ENCODE data around the gene MBD6.

The MBD6 gene, protein sequence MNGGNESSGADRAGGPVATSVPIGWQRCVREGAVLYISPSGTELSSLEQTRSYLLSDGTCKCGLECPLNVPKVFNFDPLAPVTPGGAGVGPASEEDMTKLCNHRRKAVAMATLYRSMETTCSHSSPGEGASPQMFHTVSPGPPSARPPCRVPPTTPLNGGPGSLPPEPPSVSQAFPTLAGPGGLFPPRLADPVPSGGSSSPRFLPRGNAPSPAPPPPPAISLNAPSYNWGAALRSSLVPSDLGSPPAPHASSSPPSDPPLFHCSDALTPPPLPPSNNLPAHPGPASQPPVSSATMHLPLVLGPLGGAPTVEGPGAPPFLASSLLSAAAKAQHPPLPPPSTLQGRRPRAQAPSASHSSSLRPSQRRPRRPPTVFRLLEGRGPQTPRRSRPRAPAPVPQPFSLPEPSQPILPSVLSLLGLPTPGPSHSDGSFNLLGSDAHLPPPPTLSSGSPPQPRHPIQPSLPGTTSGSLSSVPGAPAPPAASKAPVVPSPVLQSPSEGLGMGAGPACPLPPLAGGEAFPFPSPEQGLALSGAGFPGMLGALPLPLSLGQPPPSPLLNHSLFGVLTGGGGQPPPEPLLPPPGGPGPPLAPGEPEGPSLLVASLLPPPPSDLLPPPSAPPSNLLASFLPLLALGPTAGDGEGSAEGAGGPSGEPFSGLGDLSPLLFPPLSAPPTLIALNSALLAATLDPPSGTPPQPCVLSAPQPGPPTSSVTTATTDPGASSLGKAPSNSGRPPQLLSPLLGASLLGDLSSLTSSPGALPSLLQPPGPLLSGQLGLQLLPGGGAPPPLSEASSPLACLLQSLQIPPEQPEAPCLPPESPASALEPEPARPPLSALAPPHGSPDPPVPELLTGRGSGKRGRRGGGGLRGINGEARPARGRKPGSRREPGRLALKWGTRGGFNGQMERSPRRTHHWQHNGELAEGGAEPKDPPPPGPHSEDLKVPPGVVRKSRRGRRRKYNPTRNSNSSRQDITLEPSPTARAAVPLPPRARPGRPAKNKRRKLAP

DNA sequence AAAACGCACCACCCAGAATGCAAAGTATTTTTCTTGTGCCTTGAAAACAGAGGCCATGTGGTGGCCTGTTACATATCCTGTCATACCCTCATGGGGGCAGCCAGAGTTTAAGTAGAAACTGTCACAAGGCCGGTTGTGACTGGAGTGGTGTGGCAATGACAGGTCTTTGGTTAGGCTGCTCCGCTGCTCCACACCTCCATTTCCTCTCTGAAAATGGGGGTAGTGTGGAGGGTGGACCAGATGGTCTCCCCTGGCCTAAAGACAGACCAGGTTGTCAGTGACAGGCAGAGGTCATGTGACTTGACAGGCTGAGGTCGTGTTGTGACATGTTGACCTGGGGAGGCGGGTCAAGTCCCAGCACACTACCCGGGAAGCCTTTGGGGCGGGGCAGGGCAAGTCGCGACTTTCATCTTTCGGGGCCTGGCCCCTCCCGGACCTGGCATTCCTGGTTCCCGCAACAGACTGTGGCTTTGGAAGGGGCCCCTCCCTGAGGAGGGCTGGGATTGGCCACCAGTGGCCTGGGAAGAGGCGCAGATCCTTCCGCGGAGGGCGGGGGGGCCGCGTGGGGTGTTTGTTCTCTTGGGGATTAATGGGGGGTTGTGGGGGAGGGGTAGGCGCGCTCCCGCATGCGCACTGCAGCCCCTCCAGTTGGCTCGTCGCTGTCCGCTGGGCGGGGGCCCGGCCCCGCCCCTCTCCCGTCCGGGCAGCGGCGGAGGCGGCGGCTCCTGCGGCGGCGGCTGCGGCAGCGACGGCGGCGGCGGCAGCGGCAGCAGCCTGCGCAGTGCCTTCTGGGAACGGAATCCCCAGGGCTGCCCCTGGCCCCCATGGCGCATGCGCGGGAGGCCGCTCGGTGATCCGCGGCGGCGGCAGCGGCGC, at the start of gene MBD6:
MBD6 (plus strand) TSS at position 814 of the 876 bp plus-strand sequence. CDS start 1,480 bp downstream, outside the sequence.
- H3K27ac ChIP-seq (ENCODE audit: low read length) = peak within 1 kb of the TSS; percentile 99
- H3K4me1 ChIP-seq (ENCODE audit: control insufficient read depth in 1 of 2, insufficient read depth in 2 of 2, low read length in 2 of 2) = peaks cover 36 to 52% of the 10 kb centered on the region in 2 donors
- H3K27me3 ChIP-seq (ENCODE audit: low read depth, low read length) = no peaks in the 10 kb centered on the region

DNA sequence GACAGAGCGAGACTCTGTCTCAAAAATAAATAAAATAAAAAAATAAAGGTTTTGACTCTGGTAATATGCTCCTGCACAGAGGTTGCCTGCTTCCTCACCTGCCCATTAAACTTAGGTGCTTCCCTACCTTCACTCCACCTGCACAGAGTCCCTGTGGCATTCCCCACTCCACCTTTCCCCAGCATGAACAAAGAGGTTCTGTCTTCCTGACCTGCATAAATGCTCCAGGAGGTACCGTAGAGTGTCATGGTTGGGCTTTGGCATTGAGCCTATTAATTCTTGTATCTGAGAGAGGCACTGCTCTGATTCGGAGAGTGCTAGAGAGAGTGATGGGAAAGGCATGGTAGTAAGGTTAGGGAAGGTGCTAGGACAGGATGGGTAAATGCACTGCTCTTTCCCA, 49.2 kb upstream of the MBD6 start:
- Histone ChIP-seq H3K27me3 (ENCODE audit: low read depth, low read length) (peaks cover 4% of the 10 kb centered on the region), H3K36me3 (ENCODE audit: control insufficient read depth in 1 of 2, insufficient read depth in 2 of 2, low read length in 2 of 2) (no peaks in the 10 kb centered on the region), H3K4me1 (ENCODE audit: control insufficient read depth in 1 of 2, insufficient read depth in 2 of 2, low read length in 2 of 2) (peaks cover 0 to 14% of the 10 kb centered on the region in 2 donors), H3K27ac (ENCODE audit: low read length) (no peak overlapping the region), H3K9me3 (ENCODE audit: control insufficient read depth in 1 of 2, low read length in 2 of 2) (no peaks in the 10 kb centered on the region), H3K4me3 (ENCODE audit: low read depth in 1 of 2, low read length in 2 of 2) (no peak overlapping the region)

More for the DNA sequence above, at the start of gene MBD6:
- peaks cover 21 to 52% of the 10 kb centered on the region in 2 donors for H3K36me3 ChIP-seq (ENCODE audit: control insufficient read depth in 1 of 2, insufficient read depth in 2 of 2, low read length in 2 of 2)
- H3K4me3 ChIP-seq (ENCODE audit: low read depth in 1 of 2, low read length in 2 of 2) = peak within 1 kb of the TSS; percentile 71 to 86
- H3K9me3 ChIP-seq (ENCODE audit: control insufficient read depth in 1 of 2, low read length in 2 of 2) = no peaks in the 10 kb centered on the region

DNA sequence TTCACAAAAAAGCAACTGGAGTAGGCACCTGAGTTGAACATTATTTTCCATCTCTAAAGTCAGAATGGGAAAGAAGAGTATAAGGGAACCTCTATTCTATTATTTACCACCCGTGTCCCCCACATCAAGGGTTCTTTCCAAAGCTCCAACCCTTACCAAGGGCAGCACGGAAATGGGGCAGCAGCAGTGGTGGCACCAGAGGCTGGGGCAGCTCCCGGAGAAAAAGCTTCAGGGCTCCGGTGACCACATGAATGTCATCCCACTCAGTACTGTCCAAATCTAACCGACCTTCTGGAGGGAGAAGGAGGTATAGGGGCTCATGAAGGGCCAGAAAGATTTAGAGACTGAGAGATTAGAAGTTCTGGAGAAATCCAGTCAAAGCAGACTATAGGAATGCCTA, 48.7 kb upstream of the MBD6 start:
- H3K27me3 ChIP-seq (ENCODE audit: low read depth, low read length) = peaks cover 4% of the 10 kb centered on the region
- H3K36me3 ChIP-seq (ENCODE audit: control insufficient read depth in 1 of 2, insufficient read depth in 2 of 2, low read length in 2 of 2) = no peaks in the 10 kb centered on the region
- H3K9me3 ChIP-seq (ENCODE audit: control insufficient read depth in 1 of 2, low read length in 2 of 2) = no peaks in the 10 kb centered on the region

DNA sequence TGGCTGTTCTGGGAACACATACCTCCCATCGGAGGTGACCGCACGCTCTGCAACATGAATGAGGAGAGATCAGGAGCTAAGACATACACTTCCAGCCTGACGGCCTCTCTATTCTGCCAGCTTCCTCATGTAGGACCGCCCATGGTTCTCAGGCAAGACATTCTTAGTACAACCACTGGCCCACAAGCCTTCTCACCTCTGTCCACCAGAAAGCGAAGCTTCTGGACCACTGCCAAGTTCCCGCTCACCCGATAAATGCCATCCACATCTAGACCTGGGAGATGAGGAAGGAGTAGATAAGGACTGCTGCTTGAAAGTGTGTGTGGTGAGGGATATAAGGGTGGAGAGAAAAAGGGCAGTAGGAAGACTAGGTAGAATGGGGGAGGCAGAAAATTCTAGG, 48.2 kb upstream of the MBD6 start:
- Histone ChIP-seq H3K27ac (ENCODE audit: low read length) (no peak overlapping the region), H3K9me3 (ENCODE audit: control insufficient read depth in 1 of 2, low read length in 2 of 2) (no peaks in the 10 kb centered on the region), H3K36me3 (ENCODE audit: control insufficient read depth in 1 of 2, insufficient read depth in 2 of 2, low read length in 2 of 2) (no peaks in the 10 kb centered on the region), H3K27me3 (ENCODE audit: low read depth, low read length) (peaks cover 4% of the 10 kb centered on the region), H3K4me3 (ENCODE audit: low read depth in 1 of 2, low read length in 2 of 2) (no peak overlapping the region), H3K4me1 (ENCODE audit: control insufficient read depth in 1 of 2, insufficient read depth in 2 of 2, low read length in 2 of 2) (peaks cover 0 to 14% of the 10 kb centered on the region in 2 donors)

More for the DNA sequence above, 48.7 kb upstream of the MBD6 start:
- H3K4me3 ChIP-seq (ENCODE audit: low read depth in 1 of 2, low read length in 2 of 2) = no peak overlapping the region
- H3K4me1 ChIP-seq (ENCODE audit: control insufficient read depth in 1 of 2, insufficient read depth in 2 of 2, low read length in 2 of 2) = peaks cover 0 to 14% of the 10 kb centered on the region in 2 donors
- H3K27ac ChIP-seq (ENCODE audit: low read length) = no peak overlapping the region

DNA sequence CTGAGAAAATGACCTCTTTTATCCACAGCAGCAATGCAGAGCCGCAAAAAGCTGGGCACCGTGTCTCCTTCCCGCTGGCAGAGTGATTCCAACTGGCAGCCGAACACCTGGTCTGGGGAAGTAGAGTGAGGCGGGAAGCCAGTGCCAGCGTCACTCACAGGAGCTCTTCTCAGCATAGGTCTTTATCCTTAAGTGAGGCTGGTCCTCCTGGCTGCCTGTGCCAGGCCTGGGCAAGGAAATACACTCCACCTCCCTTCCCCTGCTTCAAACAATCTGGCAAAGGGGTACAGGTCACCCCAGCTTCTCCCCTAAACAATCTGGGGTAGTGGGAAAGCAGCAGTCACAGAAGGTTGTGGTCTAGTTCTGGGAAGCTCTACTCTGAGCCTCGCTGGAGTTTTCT, 47.8 kb upstream of the MBD6 start:
- H3K9me3 ChIP-seq (ENCODE audit: control insufficient read depth in 1 of 2, low read length in 2 of 2) = no peaks in the 10 kb centered on the region
- H3K27me3 ChIP-seq (ENCODE audit: low read depth, low read length) = peaks cover 4% of the 10 kb centered on the region
- no peak overlapping the region for H3K27ac ChIP-seq (ENCODE audit: low read length)
- peaks cover 0 to 14% of the 10 kb centered on the region in 2 donors for H3K4me1 ChIP-seq (ENCODE audit: control insufficient read depth in 1 of 2, insufficient read depth in 2 of 2, low read length in 2 of 2)
- peak overlapping the region in 1 of 2 donors; percentile 65 for H3K4me3 ChIP-seq (ENCODE audit: low read depth in 1 of 2, low read length in 2 of 2)
- no peaks in the 10 kb centered on the region for H3K36me3 ChIP-seq (ENCODE audit: control insufficient read depth in 1 of 2, insufficient read depth in 2 of 2, low read length in 2 of 2)

DNA sequence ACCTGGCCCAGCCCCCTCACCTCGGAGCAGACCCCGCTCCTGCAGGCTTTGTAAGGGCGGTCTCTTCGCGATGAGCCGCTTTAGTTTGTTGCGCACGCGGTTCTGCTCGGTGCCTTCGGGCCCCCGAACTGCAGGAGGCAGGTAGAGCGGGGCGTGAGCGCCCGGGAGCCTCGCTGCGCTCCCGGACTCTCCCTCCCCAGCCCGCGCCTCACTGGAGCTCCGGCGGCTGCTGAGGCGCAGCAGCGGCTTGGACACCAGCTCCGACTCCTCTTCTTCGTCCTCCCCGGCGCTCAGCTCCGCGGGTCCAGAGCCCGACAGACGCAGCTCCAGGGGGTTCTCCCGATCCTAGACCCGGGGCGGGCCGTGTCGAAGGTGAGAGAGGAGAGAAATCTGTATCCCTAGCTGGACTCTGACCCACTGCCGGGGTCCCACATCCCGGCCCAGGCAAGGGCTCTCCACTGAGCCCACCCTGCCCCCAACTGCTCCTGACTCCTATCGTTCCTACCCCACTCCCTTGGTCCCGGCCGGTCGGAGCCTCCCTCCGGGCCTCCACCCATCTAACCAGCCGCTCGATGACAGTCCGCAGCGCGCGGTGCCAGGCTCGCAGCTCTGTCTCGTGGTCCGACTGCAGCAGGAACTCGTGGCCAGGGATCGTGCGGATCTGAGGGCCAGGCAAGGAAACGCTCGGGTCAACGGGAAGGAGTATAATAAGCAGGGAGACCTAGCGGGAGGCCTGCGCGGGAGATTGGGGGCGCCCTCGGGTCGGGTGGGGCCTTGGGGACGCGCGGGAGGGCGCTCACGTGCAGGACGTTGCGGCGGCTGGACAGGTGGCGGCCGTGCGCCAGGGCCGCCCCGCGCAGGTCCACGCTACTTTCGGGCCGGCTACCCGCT, 47.1 kb upstream of the MBD6 start:
- Histone ChIP-seq H3K4me1 (ENCODE audit: control insufficient read depth in 1 of 2, insufficient read depth in 2 of 2, low read length in 2 of 2) (peaks cover 0 to 14% of the 10 kb centered on the region in 2 donors), H3K27ac (ENCODE audit: low read length) (no peak overlapping the region), H3K27me3 (ENCODE audit: low read depth, low read length) (peaks cover 4% of the 10 kb centered on the region), H3K36me3 (ENCODE audit: control insufficient read depth in 1 of 2, insufficient read depth in 2 of 2, low read length in 2 of 2) (no peaks in the 10 kb centered on the region), H3K4me3 (ENCODE audit: low read depth in 1 of 2, low read length in 2 of 2) (peak overlapping the region; percentile 5 to 65), H3K9me3 (ENCODE audit: control insufficient read depth in 1 of 2, low read length in 2 of 2) (no peaks in the 10 kb centered on the region)

DNA sequence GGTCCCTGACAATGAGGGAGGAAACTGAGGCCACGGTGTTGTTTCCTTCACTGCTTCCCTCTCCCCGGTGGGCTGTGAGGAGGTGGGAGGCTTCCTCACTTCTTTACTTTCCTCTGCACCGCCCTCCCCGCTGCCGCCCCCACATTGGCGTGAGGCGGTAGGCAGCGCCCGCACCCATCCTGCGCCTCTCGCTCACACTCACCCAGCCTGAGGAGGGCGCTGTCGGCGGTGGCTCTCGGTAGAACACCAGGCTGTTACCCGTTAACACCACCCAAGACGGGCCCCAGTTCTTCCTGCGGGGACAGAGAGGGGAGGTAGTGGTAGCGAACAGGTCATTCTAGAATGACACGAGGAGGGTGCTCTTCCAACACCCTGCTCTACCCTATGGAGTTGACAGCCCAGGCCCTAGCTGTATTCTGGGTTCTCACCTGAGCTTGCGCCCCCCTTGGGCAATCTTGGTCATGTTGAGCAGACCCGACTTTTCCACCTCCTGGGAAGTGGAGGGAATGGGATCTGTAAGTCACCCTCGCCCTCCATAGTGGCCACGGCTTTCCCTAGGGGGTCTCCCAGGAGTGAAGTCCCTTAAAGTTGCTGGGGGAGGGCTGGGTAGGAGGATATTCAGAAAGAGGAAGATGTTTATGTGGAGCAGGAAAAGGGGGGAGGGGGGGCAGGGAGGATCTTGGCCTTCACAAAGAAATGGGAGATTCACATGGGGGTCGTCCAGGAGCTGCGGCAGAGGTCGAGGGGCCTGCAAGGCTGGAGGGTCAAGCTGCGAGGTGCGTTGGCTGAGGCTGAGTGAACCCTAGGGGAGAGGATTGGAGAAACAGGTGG, 46.2 kb upstream of the MBD6 start:
- Histone ChIP-seq H3K36me3 (ENCODE audit: control insufficient read depth in 1 of 2, insufficient read depth in 2 of 2, low read length in 2 of 2) (no peaks in the 10 kb centered on the region), H3K9me3 (ENCODE audit: control insufficient read depth in 1 of 2, low read length in 2 of 2) (no peaks in the 10 kb centered on the region), H3K27ac (ENCODE audit: low read length) (no peak overlapping the region), H3K27me3 (ENCODE audit: low read depth, low read length) (peaks cover 4% of the 10 kb centered on the region), H3K4me3 (ENCODE audit: low read depth in 1 of 2, low read length in 2 of 2) (peak overlapping the region; percentile 5 to 65), H3K4me1 (ENCODE audit: control insufficient read depth in 1 of 2, insufficient read depth in 2 of 2, low read length in 2 of 2) (peaks cover 0 to 14% of the 10 kb centered on the region in 2 donors)

DNA sequence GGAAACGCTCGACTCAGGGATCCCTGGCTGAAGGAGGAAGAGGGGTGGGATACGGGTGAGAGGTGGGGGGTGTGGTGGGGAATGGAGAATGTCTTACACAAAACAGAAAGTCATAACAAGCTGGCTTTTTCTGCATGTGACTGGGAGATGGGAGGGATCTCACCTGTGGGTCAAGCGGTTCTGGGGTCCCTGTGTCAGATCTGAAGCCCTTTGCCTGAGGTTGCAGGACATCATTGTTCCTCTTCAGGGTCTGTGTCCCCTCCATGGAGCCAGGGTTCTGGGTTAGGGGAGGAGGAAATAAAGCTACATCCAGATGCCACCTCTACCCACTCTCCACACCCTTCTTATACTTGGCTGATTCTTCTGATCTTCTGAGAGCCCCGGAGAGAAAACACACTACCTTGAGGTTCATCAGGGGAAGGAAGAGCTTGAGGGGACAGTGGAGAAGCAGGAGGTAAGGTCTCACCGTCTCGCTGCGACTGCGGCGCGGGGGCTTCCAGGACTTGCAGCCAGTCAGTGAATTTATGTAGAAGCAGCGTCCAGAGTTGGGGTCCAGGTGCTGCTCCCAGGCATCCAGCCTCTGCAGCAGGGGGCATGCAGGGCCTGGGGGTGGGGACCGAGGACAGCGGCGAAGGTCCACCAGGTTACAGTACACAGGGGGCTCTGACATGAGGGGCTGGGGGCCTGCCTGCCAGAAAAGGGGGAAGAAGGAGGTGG, 45.5 kb upstream of the MBD6 start:
- peaks cover 0 to 14% of the 10 kb centered on the region in 2 donors for H3K4me1 ChIP-seq (ENCODE audit: control insufficient read depth in 1 of 2, insufficient read depth in 2 of 2, low read length in 2 of 2)

More for the DNA sequence above, 45.5 kb upstream of the MBD6 start:
- no peaks in the 10 kb centered on the region for H3K9me3 ChIP-seq (ENCODE audit: control insufficient read depth in 1 of 2, low read length in 2 of 2)
- peaks cover 4% of the 10 kb centered on the region for H3K27me3 ChIP-seq (ENCODE audit: low read depth, low read length)
- no peaks in the 10 kb centered on the region for H3K36me3 ChIP-seq (ENCODE audit: control insufficient read depth in 1 of 2, insufficient read depth in 2 of 2, low read length in 2 of 2)
- H3K27ac ChIP-seq (ENCODE audit: low read length) = no peak overlapping the region
- peak overlapping the region; percentile 5 to 65 for H3K4me3 ChIP-seq (ENCODE audit: low read depth in 1 of 2, low read length in 2 of 2)
